Thyroid gland (tissue), 4 donors: ENCODE measurements around the gene CFP.

Source experiments
- CTCF ChIP-seq, 6 experiments: fragments of 200-600 bp in 3 of 6; fragments of 450-650 bp in 3 of 6; sonication (generic) in 3 of 6; IDR thresholded peaks; one replicate each; pipeline ENCODE4 v1.5.1; 2016 to 2019; ENCODE audit warnings: antibody characterized with exemption in 6 of 6, mild to moderate bottlenecking in 2 of 6, inconsistent platforms in 1 of 6, moderate library complexity in 1 of 6
- POLR2A ChIP-seq, 2 donors: fragments of 450-650 bp; IDR thresholded peaks; one replicate each; pipeline ENCODE4 v1.6.1; 2017; ENCODE audit warnings: antibody characterized with exemption in 2 of 2, mild to moderate bottlenecking in 2 of 2, moderate library complexity in 1 of 2

- TF ChIP-seq POLR2A (IDR thresholded peaks at IDR 0.05) (peak in 1 of 2 donors; percentile 78), CTCF (IDR thresholded peaks at IDR 0.05) (no peak)
Observed at GRCh38 chrX:47658684-47659420, 29.1 kb upstream of the CFP start, which contains the start of gene UXT.
